ENCODE results near the gene LIPE.

DNA sequence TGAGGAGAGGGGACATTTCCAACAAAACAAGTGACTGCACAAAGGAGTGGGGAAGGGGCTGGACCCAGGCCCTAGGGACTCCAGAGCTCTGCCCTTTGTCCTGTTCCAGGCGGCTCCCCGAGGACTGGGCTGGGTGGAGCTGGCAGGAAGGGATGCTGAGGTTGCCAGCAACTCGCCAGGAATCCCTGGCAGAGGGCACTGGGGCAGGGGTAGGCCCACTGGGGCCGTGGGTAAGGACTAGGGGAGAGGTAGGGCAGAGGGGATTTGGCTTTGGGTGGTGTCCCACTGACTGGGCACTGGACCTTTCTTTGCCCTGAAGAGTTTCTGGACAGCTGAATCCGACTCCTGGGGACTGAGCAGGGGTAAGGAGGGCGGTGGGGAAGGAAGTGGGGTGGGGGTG, 7.9 kb downstream of the LIPE start:
- TF ChIP-seq CTCF (IDR thresholded peaks at IDR 0.05) (no peak), POLR2A (IDR thresholded peaks at IDR 0.05) (no peak)

All from adrenal gland (tissue), 5 donors.